WI38 (cell line): ENCODE results near the gene CCDC92B.
"Not testable (repeated sequence)": the region's sequence is repeated elsewhere in the genome, so short reads cannot be mapped to it uniquely, and the experiment has no call there.

Experiments used
- H3K4me3 ChIP-seq: 2 replicates; pipeline ENCODE4 v1.5.1; 2011; ENCODE audit warnings: low read depth, mild to moderate bottlenecking, control low read depth, low read length
- CTCF ChIP-seq: IDR thresholded peaks from 2 replicates; pipeline ENCODE4 v1.5.1; 2012; ENCODE audit warnings: low read depth, mild to moderate bottlenecking, control low read depth, low read length

Gene CCDC92B

DNA sequence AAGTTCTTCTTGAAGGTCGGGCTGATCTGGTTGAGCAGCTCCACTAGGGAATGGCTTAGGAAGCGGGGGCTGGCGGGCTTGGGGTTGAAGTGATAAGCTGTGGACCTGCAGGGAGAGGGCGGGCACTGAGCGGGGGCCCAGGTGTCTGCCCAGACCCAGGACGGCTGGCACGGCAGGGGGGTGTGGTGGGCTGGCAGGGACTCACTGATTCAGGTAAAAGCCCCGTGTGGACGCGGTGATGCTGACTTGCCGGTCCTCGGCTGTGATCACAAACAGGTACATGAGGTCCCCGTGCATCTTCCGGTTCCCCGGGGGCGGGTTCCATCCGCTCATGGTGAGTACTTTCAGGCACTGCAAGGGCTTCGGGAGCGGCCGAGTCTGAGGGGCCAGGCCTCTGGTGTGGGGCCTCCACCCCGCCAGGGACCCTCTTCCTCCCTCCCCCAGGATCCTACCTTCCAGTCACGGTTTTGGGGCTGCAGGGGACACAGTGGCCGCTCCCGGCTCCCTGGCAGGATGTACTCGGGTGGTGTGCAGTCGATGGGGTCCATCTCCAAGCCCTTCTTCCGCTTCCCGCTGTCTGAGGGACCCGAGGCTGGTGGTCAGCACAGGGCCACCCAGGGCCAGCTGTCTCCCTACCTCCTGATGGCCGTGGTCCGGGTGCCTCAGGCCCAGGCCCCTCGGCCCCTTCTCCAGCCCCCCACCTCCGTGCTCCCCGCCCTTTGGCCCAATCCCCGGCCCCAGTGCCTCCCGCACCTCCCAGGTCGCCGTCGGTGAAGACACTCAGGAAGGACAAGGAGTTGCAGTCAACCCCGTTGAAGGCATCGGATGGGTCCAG lies 48.1 kb downstream of the CCDC92B start:
- TF ChIP-seq CTCF: no peak

GRCh38 chr17:2700491-2701141 lies 48.8 kb downstream of the CCDC92B start:
- no peak overlapping the region for H3K4me3 ChIP-seq
- TF ChIP-seq CTCF: no peak

More for the DNA sequence above, 48.1 kb downstream of the CCDC92B start:
- no peak overlapping the region for H3K4me3 ChIP-seq

DNA sequence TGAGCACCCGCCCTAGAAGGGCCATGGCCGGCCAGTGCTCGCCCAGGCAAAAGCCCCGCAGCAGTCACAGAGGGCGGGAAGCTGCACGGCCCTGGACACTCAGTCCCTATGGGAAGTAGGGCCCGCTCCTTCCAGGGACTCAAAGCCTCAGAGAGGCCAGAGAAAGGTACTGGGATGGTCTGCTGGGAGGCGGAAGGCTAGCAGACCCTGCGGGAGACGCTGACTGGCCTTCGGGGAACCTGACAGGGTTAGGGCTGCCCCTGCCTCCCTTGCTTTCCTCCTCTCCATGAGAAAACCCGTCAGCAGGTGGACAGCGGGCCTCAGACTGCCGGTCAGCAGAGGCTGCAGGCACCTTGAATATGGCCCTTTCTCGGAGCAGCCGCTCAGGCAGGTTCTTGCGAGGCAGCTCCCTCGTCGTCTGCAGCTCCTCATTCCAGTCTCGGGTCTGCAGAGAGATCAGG lies 49.4 kb downstream of the CCDC92B start:
- TF ChIP-seq CTCF: no peak
- H3K4me3 ChIP-seq: no peak overlapping the region

DNA sequence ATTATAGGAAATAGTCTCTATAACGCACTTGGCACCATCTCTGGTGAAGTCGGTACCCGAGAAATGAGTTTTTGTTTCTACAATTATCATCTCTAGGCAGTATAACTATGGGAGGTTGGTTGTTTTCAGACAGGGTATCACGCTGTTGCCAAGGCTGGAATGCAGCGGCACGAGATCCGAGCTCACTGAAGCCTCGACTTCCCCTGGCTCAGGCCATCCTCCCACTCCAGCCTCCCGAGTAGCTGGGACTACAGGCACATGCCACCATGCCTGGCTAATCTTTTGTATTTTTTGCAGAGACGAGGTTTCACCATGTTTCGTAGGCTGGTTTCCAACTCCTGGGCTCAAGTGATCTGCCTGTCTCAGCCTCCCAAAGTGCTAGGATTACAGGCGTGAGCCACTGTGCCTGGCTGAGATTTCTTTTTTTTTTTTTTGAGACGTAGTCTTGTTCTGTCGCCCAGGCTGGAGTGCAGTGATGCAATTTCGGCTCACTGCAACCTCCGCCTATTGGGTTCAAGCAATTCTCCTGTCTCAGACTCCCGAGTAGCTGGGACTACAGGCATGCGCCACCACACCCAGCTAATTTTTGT lies 50.1 kb downstream of the CCDC92B start:
- H3K4me3 ChIP-seq: not testable (repeated sequence)

DNA sequence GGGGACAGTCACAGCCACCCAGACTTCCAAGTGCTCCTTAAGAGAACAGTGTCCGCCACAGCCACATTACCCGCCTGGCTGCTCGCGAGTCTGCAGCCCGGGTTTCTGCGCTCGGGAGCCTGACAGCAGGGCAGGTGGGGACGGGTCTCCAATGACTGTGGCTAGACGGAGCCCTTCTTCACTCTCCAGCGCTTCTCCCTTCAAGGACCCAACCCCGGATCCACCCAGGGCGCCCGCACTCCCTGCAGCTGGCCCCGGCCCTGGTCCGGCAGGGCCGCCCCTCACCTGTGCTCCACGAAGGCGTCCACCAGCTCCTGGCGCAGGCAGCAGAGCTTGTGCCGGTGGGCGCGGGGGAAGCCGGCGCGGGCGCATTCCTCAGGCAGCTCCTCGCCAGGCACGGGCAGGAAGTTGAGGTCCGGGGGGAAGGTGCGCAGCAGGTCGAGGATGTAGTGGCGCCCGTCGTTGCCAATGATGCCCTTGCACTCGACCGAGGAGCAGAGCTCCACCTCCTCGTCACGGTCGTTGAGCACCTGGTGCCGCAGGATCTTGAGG lies 51.8 kb downstream of the CCDC92B start:
- no peak for TF ChIP-seq CTCF
- no peak overlapping the region for H3K4me3 ChIP-seq

DNA sequence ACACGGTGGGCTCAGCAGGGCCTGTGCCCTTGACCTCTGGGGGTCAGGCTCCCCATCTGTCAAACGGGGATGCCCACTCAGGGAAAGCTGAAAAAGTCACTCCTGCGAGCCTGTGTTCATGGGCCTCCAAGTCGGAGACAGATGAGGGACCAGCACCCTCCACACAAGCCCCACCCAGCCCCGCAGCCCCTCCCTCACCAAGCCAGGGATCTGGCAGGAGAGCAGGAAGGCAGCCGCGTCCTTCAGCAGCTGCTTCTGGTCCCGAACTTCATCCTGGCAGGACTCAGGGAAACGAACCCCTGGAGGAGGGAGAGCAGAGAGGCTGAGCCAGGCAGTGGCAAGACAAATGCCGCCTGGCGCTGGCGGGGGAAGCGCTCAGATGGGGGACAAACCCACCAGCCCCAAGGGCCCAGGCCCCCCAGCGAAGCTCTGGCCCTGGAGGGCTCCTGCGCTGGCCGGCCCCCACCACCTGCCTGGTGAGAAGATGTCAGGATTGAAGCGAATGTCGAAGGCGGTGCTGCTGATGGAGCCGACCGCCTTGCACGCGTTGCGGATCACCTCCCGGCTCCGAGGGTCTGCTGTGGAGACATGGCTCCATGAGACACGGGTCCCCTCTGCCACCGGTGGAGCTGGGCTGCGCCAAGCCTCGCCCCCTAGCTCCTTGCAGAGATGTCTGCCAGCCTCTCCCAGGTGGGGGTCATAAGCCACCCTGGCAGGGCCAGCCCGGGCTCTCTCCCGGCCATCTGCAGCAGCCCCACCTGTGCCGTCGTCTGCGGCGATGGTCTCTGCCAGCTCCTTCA lies 53.3 kb downstream of the CCDC92B start:
- H3K4me3 ChIP-seq: no peak overlapping the region
- no peak for TF ChIP-seq CTCF
